Right kidney (tissue), 1 donor: ENCODE results near the gene ROR1.

Source experiments
- DNase-seq: peaks from one replicate; pipeline ENCODE4 v3.0.0-alpha.2; 2016

Gene ROR1

DNA sequence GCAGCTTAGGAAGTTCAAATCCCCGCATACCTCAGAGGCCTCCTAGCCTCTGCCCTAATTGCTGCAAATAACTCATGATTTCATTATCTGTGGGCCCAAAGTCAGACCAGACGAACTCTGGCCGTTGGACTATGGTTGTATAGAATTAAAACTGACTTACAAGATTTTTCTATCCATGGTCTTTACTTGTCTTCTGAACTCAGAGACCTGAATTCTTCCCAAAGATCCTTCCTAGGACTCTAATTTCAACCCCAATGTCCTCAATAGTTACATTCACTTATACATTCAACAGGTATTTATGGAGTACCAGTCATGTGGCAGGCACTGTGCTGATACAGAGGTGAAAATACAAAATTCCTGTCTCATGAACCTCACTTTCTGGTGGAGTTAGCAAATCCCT lies 247.2 kb downstream of the ROR1 start:
- no peak for DNase-seq

DNA sequence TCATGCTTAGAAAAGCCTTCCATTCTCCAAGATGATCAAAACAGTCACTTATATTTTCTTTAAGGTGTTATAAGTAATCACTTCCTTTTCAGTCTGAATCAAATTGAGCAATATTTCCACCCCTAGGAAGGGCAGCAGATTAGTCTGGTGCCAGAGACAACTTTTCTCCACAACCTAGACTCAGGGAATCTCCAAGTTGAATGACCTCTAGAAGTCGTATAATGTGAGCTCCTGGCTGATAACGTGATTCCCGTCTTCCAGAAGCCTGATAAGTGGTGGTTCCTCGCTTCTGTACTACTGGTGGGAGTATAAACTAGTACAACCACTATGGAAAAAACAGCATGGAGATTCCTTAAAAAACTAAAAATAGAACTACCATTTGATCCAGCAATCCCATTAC lies 251.2 kb downstream of the ROR1 start:
- DNase-seq = no peak

DNA sequence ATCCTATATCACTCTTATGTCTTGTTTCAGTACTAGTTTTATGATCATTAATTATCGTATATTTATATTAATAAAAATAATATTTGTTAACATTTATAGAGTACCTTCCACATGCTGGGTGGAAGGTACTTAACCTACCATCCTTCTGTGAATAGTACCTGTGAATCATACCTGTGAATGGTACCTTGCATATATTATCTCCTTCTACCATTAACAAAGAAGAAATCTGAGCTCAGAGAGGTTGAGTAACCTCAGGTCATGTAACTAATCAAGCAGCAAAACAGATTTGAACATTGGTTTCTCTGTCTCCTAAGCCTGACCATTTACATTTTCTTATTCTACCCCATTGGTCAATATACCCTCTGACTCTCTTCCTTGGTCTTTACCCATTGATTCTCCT lies 255.2 kb downstream of the ROR1 start:
- DNase-seq = no peak

DNA sequence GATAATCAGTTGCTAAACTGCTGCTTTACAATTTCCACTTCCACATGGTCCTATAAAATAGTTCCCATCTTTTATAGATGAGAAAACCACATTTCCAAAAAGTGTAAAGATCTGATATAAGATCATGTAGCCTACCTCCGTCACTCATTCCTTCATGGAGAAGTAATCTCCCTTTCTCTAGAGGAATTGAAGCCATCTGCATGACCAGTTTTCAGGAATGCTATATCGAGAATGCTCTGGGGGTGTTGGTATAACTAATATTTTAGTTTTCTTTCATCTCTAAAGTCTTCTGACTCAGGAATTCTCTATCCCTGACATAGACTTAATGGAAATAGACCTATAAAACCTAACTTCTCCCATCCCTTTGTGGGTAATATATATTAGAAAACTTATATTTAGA lies 256.6 kb downstream of the ROR1 start:
- no peak for DNase-seq

DNA sequence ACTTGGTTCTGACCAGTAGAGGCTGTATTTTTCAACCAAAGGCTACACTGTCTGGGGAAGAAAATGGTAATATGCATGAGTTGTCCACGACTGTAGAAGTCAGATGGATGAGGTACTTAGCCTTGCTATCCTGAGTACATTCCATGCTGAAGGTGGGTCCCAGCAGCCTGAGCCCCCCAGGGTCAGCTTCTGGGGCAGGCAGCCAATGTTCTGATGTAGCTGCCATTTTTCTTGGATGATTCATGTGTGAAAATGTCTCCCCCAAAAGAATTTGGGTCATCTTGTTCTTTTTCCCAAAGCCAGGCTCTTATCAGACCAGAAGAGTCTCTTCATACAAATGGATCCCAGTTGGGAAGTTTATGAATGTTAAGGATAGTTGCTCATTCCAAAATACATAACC lies 257.4 kb downstream of the ROR1 start:
- no peak for DNase-seq

DNA sequence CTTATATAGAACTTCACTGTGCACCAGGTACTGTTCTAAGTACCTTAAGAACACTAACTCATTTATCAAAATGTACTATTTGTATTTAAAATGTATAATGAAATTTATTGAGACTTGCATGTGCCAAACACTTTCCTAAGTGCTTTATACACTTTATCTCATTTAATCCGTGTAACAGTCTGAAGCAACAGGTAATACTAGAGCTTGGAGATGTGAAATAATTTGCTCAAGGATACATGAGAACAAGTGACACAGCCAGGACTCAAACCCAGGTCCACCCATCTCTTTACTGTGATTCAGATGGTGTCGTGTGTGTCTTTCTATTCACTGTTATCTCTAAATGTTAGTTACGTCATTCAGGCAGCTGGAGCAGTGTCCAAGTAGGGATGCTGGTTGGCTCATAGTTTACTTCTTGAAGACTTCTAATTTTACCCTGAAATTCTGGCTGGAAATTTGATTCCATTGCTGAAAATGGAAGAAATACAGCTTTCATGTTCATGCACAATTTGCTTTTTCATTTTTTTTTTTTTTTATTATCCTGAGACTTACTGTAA lies 259.9 kb downstream of the ROR1 start:
- DNase-seq = no peak

DNA sequence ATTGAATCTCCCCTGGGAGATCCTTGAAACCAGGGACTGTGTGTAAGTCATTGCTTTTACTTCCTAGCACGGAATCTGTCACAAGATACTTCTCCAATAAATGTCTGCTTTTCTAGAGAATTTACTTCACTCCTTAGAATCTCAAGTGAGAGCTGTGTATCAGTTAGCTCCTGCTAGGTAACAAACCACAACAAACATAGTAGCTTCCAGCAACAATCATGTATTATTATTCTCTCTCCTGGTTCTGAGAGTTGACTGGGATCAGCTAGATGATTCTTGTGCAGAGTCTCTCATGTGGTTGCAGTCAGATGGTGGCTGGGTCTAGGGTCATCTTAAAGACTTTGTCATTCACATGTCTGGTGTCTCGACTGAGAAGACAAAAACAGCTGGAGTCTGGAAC lies 262.7 kb downstream of the ROR1 start:
- DNase-seq = no peak

DNA sequence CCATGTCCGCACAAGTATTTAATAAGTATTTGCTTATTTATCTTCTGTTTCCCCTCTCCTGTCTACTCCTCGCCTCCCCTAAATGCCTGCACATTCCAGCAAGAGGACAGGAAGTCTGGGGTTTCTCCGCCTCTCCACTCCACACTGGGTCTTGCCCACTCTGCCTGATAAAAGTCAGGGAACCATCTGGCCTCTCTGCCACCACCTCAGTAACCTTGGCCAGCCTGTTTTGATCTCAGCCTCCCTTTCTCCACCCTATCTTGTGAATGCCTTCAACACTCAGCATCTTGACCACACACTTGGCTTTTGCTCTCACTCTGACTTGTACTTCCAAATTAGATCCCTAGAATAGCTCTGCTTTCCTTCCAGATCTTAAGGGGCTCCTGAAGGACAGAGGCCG lies 264.3 kb downstream of the ROR1 start:
- DNase-seq = no peak

DNA sequence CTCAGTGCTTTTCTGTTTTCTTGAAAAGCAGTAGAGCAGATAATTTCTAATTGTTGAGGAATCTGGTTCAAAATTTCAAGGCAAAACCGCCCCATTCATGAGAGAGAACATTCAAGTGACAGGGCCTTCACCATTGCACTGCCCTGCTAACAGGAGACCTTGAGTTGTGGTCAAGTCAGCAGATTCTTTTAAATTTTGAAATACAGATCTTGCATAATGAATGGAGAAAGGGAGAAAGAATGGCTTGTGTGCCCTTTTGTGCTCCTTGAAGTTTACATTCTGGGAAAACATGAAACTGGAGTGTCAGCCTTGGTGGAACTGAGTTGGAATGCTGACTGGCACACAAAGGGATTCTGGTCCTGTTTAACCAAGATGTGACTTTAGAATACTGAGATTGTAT lies 265.1 kb downstream of the ROR1 start:
- no peak for DNase-seq

DNA sequence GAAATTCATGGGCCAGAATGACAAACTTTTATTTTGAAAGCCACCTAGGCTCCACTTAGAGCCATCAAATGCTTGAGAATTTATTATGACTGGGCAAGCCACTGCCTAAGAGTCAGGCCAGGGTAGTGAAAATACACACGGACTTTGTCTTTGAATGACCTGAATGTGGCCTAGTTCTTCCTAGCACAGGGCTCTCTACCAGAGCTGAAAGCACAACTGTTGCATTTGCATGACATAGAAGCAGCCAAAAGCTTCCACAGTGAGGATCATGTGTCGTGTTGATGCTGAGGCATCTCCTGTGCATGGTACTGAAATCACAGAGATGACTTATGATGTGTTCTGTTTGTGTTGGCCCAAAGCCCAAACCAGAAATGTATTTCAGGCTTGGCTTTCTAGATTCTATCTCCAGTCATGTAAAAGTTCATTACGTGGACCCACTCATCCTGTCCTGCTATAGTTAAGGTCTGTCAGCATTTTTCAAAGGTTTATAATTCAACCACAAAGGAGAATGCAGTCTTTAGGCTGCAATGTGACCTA lies 265.6 kb downstream of the ROR1 start:
- peak; percentile 29 for DNase-seq

DNA sequence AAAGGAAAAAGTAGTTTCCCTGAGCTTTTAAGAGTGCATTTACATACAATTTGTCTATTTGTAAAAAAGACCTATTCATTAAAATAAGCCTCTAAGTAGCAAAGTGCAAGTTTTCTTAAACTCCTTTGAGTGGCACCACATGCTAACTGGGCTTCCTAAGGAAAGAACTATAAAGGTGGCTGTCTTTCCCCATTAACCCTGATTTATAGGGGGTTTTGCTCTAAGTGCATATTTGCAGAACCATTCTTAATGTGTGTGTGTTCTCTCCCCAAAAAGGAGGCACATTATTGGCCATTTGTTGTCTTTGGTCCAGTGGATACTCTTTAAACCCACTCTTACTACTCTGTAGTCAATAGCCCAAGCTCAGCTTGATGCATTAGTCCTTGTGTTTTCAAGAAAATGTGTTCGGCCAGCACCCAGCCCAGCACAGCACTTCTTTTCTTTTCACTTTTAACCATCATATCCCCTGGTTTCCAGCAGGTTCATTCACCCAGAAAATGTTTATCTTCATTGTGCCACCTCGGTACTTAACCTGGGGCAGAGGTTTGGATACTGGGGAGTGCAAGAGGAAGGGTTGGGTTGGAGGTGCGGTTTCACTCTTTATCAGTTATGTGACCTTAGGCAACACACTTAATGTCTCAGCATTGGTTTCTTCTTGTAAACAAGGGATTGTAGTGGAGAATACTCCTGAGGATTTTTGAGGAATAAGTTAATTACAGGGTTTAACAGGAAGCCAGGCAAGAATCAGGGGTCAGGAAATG lies 267.7 kb downstream of the ROR1 start:
- DNase-seq = peak; percentile 41

DNA sequence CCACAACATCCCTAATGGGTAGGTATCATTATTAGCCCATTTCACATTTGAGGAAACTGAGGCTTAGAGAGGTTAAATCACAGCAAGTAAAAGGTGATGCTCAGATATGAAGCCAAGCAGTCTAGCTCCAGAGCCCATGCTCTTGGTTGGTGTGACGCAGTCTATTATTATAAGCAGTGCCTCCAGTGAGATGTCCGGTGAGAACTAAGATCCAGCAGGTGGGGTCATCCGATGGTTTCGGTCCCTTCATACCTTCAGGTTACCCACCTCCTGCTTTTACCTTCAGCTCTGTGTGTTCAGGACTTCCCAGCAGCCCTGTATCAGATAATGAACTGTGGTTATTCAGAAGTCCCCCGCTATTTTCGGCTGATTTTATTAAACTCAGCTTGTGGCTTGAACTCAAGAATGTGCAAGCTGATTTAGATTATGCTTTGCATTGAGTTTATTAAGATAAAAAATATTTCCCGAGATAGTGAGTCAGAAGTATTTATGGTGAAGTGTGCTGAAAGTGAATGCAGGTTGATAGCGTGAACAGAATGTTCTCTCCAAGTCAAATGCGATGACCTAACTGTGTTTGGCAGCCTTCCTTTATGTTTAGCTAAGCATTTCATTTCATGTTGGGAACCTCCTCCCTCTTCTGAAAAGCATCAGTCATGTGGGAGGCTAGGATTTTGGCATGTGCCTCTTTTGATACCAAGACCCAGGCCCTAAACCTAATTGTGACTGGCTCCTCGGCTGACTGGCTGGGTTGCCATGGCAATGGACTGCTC lies 268.7 kb downstream of the ROR1 start:
- DNase-seq = peak; percentile 34

DNA sequence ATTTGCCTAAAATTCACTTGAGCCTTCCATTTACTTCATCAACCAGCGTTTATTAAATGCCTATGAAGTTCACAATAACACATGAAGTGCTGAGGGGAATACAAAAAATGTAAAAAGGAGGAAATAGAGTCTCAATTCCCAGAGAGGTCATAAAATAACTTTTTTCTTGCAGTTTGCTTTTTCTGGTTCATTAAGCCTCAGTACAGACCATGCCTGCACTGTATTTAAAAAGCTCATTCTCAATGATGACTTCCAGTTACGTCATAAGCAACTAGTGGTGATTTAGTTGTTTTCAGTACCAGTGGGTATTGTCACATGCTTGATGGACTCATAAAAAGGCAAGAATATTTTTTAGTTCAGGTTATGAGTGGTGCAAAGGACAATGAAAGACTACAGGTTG lies 269.5 kb downstream of the ROR1 start:
- DNase-seq = no peak

DNA sequence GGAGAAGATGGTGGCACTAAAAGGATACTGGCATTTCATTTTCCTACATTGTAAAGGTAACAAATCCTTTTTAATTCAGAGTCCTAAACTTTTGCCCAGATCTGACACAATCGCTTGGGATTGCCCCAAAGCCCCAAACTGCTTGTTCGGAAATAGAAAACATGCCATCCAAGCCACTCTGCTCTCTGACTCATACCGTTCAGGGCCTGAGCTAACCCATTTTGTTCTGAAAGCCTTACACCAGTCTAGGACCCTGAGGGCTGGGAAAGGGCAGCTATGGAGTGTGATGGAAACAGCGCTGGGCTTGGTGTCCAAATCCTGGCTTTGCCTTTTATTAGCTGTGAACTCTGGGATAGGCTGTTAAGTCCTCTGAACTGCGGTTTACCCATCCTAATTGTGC lies 270.2 kb downstream of the ROR1 start:
- no peak for DNase-seq

DNA sequence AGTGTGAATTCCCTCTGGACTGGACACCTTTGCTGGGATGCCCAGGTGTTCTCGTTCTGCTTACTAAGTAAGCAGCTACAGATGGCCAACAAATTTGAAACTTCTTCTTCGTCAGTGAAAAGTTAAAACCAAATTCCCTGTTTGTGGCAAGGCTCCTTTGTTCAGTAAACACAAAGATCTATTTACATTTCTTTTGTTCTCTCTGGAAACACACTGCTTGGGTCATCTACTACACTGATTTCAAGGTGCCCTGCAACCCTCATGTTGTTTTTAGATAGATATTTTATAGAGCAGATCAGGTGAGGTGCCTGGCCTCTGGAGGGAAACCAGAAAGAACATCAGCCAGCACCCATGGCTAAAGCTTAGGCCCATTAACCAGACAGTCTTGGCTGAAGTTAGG lies 272.4 kb downstream of the ROR1 start:
- DNase-seq = no peak

DNA sequence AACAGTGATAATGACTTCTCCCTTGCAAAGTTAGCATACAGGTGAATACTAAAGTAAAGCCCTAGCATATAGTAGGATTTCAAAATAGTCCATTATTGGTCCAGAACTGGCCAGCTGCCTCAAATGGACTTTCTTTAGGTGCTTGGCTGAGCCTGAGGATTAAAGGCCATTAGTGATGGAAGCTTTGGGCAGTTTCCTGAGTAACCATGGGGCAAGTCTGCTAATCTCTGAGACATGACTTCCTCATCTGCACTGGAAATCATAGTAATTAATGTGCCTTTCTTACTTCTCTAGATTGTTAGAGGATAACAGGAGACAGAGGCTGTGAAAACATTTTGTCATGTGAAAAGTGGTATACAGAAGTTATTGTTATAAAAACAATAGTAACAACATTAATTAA lies 273.1 kb downstream of the ROR1 start:
- no peak for DNase-seq

DNA sequence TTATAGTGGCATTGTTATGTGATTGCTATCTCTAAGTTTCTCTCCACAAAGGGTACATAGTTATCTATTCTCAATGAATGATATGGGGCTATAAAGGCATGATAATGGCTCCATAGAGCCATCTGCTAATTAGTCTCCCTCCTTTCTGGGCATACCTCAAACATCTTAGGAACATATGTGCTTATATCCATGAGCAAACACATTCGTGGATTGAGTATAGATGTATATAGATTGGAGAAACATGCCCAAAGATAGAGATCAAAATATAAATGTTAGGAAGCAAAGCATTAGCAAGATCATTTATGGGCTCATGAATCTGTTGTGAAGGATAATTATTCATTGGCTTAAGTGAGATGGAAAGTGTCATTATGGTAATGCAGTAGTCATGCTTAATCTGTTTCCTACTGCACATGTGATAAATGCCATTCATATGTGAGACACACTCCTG lies 273.8 kb downstream of the ROR1 start:
- no peak for DNase-seq

DNA sequence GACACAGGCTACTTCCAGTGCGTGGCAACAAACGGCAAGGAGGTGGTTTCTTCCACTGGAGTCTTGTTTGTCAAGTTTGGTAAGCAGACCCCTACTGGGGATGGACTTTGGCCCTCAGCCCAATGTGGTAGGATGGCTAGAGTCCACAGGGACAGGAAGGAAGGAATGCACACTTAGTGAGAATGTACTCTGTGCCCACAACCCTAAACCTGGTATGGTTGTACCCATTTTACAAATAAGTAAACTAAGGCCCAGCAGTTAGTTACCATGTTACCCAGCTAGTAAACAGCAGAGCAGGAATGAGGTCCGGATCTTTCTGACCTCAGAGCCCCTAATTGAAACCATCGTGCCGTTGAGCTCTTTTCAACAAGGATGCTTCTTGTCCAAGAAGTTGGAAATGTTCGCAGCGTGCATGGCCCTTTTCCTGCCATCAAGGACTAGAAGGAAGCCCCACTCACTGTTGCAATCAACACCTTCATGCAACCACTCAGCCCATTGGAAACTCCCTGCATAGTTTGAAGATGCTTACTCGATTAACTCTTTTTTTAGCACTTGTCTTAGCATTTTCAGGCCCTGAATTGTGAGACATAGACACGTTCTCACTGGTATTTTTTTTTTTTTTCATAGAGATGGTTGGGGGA lies 276.2 kb downstream of the ROR1 start:
- DNase-seq = no peak

DNA sequence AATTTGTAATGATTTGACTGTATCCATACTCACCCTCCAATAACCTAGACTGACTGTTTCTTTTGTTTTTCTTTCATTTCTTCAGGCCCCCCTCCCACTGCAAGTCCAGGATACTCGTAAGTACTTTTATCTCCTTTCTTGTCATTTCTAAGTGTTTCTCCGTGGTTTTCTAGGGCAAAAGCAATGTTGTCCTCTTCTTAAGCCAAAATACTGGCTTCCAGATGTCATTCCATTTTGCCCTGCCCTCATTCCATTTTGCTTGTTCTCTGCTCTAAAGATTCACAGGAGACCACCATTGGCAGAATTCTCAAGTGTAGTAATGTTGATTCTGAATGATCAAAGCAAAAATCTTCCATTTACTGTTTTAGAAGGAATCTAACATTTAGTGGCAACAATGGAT lies 276.8 kb downstream of the ROR1 start:
- DNase-seq = no peak

DNA sequence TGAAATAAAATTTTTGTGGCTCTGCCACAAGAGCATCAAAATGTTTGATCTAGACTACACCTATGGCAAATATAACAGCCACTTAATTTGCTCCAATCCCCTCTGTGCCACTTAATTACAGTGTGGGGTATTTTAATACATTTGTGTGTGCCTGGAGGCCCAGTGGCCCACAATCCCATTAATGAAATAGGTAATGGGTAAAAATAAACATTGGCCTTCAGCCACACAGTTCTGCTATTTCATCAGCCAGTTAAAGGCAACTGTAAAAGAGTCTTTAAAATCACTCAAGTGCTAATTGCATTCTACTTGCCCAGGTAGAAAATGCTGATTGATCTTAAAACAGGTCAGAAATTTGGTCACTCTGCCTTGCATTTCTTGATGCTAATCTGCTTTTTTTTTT lies 278.0 kb downstream of the ROR1 start:
- DNase-seq = no peak

DNA sequence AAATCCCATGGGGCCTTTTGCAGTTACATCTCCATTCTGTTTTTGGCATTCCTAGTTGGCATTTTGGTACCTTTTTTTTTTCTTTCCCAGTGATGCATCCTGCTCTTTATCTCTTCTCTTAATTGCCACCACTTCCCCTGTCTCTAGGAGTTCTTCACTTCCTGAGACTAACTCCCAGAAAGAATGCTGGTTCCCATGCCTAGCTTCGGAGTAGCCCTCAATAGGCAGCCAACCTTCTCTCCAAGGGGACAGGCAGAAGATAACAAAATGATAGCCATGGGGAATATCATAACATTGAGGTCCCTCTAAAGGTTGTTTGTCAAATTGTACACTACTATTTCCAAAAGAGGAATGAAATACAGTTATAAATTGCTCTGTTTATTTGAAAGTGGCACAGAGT lies 279.0 kb downstream of the ROR1 start:
- no peak for DNase-seq

DNA sequence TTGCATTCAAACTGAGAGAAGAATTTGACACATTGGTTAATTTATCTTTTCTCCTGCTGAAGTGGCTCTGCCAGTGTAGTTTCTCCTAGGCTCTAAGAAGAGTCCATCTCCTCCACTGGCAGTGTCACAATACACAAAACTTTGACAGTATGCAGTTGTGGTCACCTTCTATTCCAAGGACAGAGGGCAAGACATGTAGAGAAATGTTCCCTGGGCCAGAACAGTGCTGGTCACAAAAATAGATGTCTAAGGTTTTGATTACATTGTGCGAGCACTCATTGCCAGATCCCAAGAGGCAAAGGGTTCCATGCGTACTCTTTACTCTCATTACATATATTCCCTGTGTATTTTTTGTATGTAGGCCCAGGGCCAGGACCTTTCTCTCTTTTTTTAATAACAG lies 281.5 kb downstream of the ROR1 start:
- no peak for DNase-seq

DNA sequence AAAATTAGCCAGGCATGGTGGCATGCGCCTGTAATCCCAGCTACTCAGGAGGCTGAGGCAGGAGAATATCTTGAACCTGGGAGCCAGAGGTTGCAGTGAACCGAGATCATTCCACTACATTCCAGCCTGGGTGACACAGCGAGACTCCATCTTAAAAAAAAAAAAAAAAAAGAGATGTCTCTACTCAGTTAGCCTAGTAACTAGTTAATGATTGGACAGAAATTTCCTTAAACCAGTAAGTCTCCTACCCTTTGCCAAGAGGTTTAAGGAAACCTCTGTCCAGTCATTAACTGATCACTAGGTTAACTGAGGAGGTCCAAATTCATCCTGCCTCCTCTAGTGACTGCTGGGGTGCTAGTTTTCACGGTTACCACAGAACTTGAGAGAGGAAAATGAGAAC lies 285.7 kb downstream of the ROR1 start:
- DNase-seq = no peak
